MG63 (cell line): ENCODE measurements around the gene PTK6. TPM values are rescaled to one million over a fixed set of nuclear protein-coding genes. Genes with fewer than 3 reads are reported as not detected.
"Not testable (repeated sequence)": the region's sequence is repeated elsewhere in the genome, so short reads cannot be mapped to it uniquely, and the experiment has no call there.

Source experiments
- DNase-seq: peaks from one replicate; pipeline ENCODE4 v3.0.0-alpha.2; 2020
- H3K27me3 ChIP-seq: fragments of 250-450 bp; sonication (Bioruptor Pico); 2 replicates; pipeline ENCODE4 v1.5.1; 2020; ENCODE audit warnings: mild to moderate bottlenecking, moderate library complexity
- H3K36me3 ChIP-seq: fragments of 250-450 bp; sonication (Bioruptor Pico); 2 replicates; pipeline ENCODE4 v1.5.1; 2020; ENCODE audit warnings: mild to moderate bottlenecking, moderate library complexity
- H3K4me3 ChIP-seq: fragments of 250-450 bp; sonication (Bioruptor Pico); 2 replicates; pipeline ENCODE4 v1.5.1; 2020; ENCODE audit warnings: mild to moderate bottlenecking, moderate library complexity
- H3K9me3 ChIP-seq: fragments of 250-450 bp; sonication (Bioruptor Pico); 2 replicates; pipeline ENCODE4 v1.5.1; 2020; ENCODE audit warnings: mild to moderate bottlenecking, moderate library complexity
- total RNA-seq: library from RNA; depleted of rRNA; stranded (reverse); fragments of >200 nt; shearing (Covaris generic); gene quantifications from 2 replicates; pipeline ENCODE4 v1.2.3, GENCODE V29; 2014; ENCODE audit warnings: low replicate concordance

Gene PTK6
- total RNA-seq, 1 experiment from 2014 or later = 0.23 TPM

- no peaks in the 10 kb centered on the region for H3K9me3 ChIP-seq
- H3K36me3 ChIP-seq = no peaks in the 10 kb centered on the region
- no peak for DNase-seq
- no peaks in the 10 kb centered on the region for H3K27me3 ChIP-seq
- no peak overlapping the region for H3K4me3 ChIP-seq
These were observed 7.9 kb downstream of the PTK6 start for GRCh38 chr20:63529180-63529860.

- no peaks in the 10 kb centered on the region for H3K9me3 ChIP-seq
- H3K27me3 ChIP-seq = no peaks in the 10 kb centered on the region
- peaks cover 16% of the 10 kb centered on the region for H3K36me3 ChIP-seq
- H3K4me3 ChIP-seq = no peak overlapping the region
- no peak for DNase-seq
These were observed 10.0 kb downstream of the PTK6 start for GRCh38 chr20:63527184-63527583.

DNA sequence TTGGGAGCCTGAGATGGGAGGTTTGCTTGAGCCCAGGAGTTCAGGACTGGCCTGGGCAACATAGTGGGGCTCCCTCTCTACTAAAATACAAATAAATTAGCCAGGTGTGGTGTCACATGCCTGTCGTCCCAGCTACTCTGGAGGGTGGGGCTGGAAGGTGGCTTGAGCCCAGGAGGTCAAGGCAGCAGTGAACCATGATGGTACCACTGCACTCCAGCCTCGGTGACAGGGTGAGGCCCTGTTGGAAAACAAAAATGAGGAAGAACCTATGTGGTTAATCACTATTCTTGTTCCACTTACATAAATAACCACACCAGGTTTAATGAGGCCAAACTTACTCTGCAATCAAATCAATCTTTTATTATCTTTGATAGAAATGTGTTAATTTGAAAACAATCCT lies 11.2 kb downstream of the PTK6 start:
- Histone ChIP-seq H3K36me3 (peaks cover 25% of the 10 kb centered on the region), H3K4me3 (no peak overlapping the region), H3K9me3 (no peaks in the 10 kb centered on the region), H3K27me3 (no peaks in the 10 kb centered on the region)
- no peak for DNase-seq

DNA sequence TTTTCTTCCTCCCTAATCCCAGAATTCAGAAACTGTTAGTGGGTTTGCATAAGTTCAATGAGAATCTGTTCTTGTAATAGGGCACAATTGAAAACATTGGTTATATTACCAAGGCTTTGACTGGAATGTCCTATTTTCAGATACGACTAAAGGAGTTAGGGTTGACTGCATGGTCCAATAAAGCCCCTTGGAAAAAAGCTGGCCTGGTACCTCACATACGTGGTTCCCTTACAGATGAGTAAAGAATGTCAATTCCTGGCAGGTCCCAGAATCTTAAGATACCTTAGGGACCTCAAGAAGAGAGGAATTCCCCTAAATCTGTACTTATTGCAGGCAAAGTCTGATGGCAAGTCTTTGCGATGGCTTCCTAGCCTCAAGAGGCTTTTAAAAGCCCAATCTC lies 12.0 kb downstream of the PTK6 start:
- DNase-seq = no peak
- no peaks in the 10 kb centered on the region for H3K9me3 ChIP-seq
- H3K27me3 ChIP-seq = no peaks in the 10 kb centered on the region
- no peak overlapping the region for H3K4me3 ChIP-seq
- peaks cover 25% of the 10 kb centered on the region for H3K36me3 ChIP-seq

GRCh38 chr20:63522981-63523611 lies 14.1 kb downstream of the PTK6 start:
- H3K36me3 ChIP-seq = peaks cover 25% of the 10 kb centered on the region
- no peaks in the 10 kb centered on the region; the same call in 1 of the 2 replicates for H3K27me3 ChIP-seq
- no peaks in the 10 kb centered on the region for H3K9me3 ChIP-seq
- H3K4me3 ChIP-seq = no peak overlapping the region
- DNase-seq = no peak

GRCh38 chr20:63522091-63522868 lies 14.9 kb downstream of the PTK6 start:
- no peak overlapping the region for H3K4me3 ChIP-seq
- no peaks in the 10 kb centered on the region for H3K9me3 ChIP-seq
- no peaks in the 10 kb centered on the region; the same call in 1 of the 2 replicates for H3K27me3 ChIP-seq
- no peak for DNase-seq
- H3K36me3 ChIP-seq = peaks cover 25% of the 10 kb centered on the region

GRCh38 chr20:63521602-63522001 lies 15.6 kb downstream of the PTK6 start:
- no peak for DNase-seq
- peaks cover 25% of the 10 kb centered on the region for H3K36me3 ChIP-seq
- no peaks in the 10 kb centered on the region for H3K9me3 ChIP-seq
- H3K27me3 ChIP-seq = peaks cover 3% of the 10 kb centered on the region
- H3K4me3 ChIP-seq = peak overlapping the region; percentile 95

GRCh38 chr20:63520934-63521601 lies 16.1 kb downstream of the PTK6 start:
- H3K9me3 ChIP-seq = no peaks in the 10 kb centered on the region
- DNase-seq = peak; percentile 71
- peaks cover 25% of the 10 kb centered on the region for H3K36me3 ChIP-seq
- H3K27me3 ChIP-seq = peaks cover 3% of the 10 kb centered on the region
- H3K4me3 ChIP-seq = peak overlapping the region; percentile 95

DNA sequence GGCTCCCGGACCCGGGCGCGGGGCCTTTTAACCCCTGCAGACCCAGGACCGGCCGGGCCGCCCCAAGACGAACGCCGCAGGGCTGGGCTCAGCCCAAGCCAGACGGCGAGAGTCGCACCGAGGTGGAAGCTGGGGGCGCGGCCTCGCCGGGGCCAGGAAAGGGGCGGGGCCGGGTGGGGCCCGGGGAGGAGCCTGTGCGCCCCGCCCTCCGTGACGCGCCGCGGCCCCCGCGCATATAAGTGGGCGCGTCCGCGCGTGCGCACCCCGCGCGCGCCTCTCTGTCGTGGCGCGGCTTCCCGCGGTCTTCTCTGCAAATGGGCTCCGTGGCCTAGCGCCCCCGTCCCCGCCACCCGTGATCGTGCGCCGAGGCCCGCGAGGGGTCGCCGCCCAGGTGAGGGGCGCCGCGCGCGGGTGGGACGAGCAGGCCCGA lies 16.7 kb downstream of the PTK6 start, which contains the start of gene PPDPF:
PPDPF (plus strand) TSS at position 262 of the 430 bp plus-strand sequence. CDS start 544 bp downstream, outside the sequence.
- H3K27me3 ChIP-seq = peaks cover 3% of the 10 kb centered on the region
- peak; percentile 73 for DNase-seq
- H3K36me3 ChIP-seq = peaks cover 25% of the 10 kb centered on the region
- no peaks in the 10 kb centered on the region for H3K9me3 ChIP-seq
- peak within 1 kb of the TSS; percentile 95 for H3K4me3 ChIP-seq

GRCh38 chr20:63519668-63520503 lies 17.3 kb downstream of the PTK6 start:
- peaks cover 3% of the 10 kb centered on the region for H3K27me3 ChIP-seq
- H3K9me3 ChIP-seq = no peaks in the 10 kb centered on the region
- H3K36me3 ChIP-seq = peaks cover 25% of the 10 kb centered on the region
- peak; percentile 73 for DNase-seq
- H3K4me3 ChIP-seq = peak overlapping the region; percentile 95

DNA sequence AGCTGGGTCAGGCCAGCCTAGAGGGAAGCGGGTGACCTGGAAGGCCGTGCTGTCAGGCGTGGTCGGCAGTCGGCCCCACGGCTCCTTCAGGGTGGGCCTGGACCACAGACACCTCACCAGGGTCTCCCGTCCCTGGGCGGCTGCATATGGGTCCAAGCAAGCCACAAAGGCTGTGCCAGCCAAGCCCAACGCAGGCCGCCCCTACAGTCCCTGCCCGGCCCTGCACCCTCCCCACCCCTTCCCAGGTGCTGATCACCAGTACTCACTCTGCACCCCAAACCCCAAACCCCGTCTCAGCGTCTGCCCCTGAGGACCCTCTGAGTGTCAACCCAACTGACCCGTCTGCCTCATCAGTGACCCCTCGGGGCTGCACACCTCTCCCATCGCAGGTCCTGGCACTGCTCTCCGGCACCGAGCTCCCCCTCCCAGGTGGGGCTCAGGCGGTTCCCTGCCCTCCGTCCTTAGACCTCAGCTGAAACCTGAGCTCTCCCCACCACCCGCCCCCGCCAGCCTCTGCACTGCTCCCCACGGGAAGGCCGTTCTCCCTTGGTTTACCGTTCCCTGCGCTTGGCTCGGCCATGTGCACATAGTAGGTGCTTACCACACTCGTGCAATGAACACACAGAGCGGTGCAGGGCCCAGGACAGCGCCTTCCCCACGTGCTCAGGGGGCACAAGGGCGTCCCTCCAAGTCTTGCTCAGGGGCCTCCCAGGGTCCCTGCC lies 18.1 kb downstream of the PTK6 start:
- H3K4me3 ChIP-seq = no peak overlapping the region; the same call in 1 of the 2 replicates
- no peaks in the 10 kb centered on the region for H3K9me3 ChIP-seq
- DNase-seq = no peak
- H3K27me3 ChIP-seq = peaks cover 3% of the 10 kb centered on the region
- H3K36me3 ChIP-seq = peaks cover 25% of the 10 kb centered on the region

- Histone ChIP-seq H3K4me3 (no peak overlapping the region), H3K9me3 (no peaks in the 10 kb centered on the region), H3K36me3 (peaks cover 19% of the 10 kb centered on the region), H3K27me3 (peaks cover 3% of the 10 kb centered on the region)
- no peak for DNase-seq
These were observed 18.8 kb downstream of the PTK6 start for GRCh38 chr20:63518351-63518861.

DNA sequence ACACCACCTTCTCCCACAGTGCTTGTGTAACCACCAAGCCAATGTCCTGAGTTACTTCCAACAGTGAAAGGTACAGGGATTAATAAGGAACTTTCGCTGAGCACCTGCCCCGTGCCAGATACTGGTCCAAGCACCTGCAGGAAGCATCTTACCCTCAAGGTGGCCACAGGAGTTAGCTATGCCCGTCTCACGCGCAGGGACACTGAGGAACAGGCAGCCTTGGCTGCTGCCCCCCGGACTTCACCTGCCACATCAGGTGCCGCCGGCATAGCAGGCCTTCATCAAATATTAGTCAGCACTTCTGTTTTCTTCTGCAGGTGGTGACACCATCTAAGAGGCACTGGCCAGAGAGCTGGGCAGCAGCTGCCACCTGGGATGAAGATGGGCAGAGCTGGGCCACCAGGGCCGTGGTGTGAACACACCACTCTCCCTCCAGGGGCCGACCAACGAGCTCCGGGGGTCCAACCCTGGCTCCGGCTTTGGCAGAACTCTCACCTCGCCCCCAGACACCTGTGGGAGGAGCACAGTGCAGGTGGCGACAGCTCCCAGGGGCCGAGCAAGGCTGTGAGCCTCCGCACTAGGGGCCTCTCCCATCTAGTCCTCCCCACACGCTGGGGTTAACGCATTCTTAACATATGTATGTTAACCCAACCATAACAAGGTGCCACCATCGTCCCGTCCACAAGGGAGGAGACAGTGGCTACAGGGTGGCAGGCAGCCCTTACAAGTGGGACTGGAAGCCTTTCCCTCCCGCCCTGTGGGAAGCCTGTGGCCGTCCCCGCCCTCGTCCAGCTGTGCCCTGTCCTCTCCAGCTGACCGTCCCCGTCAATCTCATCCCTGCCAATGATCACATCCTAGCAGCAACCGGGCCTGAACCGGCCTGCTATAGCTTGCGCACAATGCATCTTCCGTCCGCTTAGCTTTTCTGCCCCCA lies 19.5 kb downstream of the PTK6 start:
- no peak for DNase-seq
- Histone ChIP-seq H3K36me3 (peaks cover 14% of the 10 kb centered on the region), H3K4me3 (no peak overlapping the region), H3K9me3 (no peaks in the 10 kb centered on the region), H3K27me3 (peaks cover 8% of the 10 kb centered on the region)

GRCh38 chr20:63514520-63514919 lies 22.7 kb downstream of the PTK6 start:
- not testable (repeated sequence) for H3K4me3 ChIP-seq, DNase-seq, H3K9me3 ChIP-seq, H3K36me3 ChIP-seq
- peaks cover 21% of the 10 kb centered on the region for H3K27me3 ChIP-seq
